GM21723 (cell line): Measurements from ENCODE around the gene CAMTA1.

Source experiments
- ATAC-seq: cut with Tn5 transposase; IDR thresholded peaks from one replicate; pipeline ENCODE4 v1.9.1; 2021; ENCODE audit warnings: mild to moderate bottlenecking, moderate library complexity; ENCODE audit not compliant: unreplicated experiment

The CAMTA1 gene

DNA sequence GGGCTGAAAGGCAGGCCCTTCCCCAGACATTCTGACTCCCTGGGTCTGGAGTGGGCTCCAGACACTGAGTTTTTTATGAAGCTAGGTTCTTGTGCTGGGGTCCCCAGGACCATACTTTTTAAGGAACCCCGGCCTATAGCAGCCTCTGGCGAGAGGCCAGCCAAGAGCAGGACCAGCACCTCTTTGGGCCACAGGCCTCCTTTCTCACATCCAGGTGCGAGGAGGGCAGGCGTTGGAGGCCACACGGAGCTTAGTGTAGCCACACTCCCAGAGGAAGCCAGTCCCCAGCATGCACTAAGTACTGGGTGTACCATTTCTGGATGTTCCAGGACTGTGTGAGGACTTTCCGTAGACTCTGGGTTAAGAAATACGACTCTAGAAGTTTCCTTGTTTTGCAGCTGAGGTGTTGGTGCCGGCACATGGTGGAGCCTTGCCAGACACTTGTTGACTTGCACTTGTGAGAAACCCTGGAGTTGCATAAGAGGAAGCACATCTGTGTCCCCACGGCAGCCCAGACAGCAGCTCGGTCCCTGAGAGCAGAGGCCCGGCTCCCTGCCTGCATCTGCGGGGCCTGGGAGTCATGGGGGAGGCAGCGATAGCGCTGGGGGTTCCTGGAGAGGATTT, 863.6 kb downstream of the CAMTA1 start:
- no peak for ATAC-seq

DNA sequence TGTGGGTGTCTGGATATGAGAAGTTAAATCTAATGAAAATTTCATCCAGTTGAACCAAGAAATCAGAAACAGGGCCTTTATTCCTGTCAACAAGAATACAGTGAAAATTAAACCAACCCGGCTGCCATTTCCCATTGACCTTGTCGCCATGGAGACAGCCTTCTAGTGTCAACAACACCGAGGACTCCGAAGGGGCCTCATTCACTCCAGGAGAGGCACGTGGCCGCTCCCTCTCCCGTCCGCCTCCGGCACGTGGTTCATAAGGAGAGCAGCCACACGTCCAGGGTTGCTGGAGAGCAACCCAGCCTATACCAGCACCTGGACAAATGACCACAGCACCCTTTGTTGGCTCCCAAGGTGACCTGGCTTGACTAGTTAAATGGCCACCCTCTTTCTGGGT, 865.5 kb downstream of the CAMTA1 start:
- ATAC-seq: no peak

DNA sequence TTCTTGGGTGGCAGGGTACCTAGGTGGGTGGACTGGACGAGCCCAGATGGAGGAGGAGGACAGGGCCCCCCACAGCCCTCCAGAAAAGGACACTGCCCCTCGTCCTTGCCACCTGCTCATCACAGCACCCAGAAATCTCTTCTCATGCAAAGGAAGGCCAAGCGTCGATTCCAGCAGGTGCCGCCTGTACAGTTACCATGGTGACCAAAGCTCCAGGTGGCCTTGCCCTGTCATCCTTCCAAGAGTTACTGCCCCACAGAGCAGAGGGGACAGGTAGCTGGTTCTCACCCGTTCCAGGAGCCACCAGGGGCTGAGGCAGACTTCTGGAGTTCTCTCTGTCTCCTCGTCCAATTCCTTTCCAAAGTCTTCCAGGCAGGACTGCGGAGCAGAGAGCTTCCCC, 865.9 kb downstream of the CAMTA1 start:
- no peak for ATAC-seq

DNA sequence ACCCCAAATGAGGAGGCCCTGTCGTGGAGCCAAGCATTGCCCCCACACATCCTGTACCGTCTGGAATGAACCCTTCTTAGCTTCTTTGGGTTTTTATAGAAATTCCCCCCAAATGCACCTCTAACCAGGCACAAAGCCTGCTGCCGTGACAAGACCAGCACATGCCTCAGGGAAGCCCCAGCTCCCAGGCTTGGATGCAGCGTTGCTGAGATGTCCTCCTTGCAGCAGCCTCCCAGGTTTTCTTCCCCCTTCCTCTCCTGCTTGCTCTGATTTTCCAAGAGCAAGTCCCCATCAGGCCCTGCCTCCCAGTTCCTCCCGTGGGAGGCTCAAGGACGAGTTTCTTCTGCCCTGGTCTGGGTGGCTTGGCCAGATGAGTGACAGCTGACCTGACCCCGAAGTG, 866.8 kb downstream of the CAMTA1 start:
- ATAC-seq: no peak

DNA sequence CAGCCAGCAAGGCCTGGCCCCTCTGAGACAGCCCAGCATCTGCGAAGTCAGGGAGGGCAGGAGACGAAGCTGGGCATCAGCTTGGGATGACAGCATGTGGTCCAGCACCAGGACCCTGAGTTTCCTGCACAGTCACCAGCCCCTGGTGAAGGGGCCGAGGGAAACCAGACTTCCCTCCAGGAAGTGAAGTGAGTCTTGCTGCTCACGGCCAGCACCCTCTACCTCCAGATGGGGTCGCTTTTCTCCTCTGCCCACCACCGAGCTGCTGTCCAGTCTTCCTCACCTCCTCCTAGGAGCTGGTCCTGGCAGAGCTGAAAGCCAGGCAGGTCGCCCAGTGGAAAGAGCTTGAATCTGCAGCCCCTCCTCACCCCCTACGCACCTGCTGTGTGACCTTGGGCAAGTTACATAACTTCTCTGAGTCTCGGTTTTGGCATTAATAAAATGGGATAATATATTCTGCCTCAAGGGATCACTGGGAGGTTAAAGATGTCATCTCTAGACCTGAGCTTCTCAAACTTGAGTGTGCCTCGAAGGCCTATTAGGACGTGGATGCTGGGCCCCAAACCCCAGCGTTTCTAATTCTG, 867.4 kb downstream of the CAMTA1 start:
- no peak for ATAC-seq

- no peak for ATAC-seq
Observed at GRCh38 chr1:7654725-7655124, 869.5 kb downstream of the CAMTA1 start.

DNA sequence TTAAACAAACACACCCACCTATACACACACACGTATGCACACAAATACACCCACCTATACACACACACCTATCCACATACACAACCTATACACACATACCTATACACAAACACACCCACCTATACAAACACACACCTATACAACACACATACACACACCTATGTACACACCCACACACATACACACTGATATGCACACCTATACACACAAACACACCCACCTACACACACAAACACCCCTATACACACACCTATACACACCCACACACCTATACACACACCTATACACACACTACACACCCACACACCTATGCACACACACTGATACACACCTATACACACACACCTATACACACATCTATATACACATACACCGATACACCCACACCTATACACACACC, 870.1 kb downstream of the CAMTA1 start:
- ATAC-seq: no peak

DNA sequence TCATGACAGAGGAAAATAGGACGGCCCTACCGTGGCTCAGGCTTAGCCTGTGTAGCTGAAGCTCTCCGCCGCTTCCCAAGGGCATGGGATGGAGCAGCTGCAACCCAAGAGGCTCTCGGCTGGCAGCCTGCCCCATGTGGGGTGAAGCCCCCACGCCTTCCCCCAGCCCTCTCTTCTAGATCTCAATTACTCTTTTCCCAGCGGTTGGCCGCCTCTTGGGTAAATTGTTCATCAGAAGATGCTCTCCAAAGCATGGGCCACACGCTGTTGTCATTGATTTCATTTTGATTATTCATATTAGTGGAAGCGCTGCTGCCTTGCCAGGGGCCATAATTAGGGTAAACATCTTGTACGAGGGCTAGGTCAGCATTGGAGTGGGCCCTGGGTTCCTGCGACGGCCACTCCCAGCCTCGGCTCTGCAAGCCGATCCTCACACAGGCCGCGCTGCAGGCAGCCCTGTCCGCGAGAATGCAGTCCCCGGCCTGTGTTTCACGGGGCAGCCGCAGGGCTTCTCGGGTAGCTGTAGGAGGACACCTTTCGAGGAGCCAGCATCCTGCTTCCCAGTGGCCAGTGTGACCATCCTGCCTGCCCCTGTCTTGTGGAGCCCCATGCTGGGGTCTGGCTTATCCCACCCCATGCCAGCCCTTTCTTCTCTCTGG, 871.4 kb downstream of the CAMTA1 start:
- ATAC-seq: no peak

- no peak for ATAC-seq
Observed at GRCh38 chr1:7657287-7658016, 872.2 kb downstream of the CAMTA1 start.

DNA sequence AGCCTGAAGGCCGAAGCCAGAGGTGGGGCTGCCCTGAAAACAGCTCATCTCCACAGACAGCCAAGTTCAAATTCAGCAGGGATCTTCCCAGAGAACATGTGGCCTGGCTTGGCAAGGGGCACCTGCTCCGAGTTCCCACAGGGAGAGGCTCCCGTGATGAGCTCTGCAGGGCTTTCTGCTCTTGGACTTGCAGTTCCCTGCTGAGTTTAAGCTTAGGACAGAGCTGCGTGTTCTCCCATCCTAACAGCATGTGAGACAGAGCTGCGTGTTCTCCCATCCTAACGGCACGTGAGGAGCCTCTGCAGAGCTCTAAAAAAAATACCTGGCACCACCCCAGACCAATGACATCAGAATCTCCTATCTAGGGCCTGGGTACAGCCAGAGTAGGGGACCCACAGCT, 872.8 kb downstream of the CAMTA1 start:
- ATAC-seq: no peak

DNA sequence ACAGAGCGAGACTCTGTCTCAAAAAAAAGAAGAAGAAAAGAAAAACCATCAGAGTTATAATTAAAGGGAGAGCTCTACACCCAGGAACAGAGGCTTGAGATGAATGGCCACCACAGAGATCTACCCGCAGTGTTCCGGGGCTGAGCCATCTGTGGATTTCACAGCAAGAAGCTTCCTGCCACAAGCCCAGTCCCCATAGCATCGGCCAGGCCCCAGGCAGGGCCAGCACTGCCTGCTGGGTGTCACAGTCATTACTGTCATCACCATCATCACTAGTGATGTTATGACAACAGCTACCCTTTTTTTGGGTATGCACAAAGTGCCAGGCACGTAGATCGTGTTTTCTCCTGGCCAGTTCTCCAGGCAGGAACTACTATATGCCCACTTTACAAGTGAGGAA, 874.3 kb downstream of the CAMTA1 start:
- ATAC-seq: no peak

- no peak for ATAC-seq
Observed at GRCh38 chr1:7663451-7664146, 878.3 kb downstream of the CAMTA1 start.

DNA sequence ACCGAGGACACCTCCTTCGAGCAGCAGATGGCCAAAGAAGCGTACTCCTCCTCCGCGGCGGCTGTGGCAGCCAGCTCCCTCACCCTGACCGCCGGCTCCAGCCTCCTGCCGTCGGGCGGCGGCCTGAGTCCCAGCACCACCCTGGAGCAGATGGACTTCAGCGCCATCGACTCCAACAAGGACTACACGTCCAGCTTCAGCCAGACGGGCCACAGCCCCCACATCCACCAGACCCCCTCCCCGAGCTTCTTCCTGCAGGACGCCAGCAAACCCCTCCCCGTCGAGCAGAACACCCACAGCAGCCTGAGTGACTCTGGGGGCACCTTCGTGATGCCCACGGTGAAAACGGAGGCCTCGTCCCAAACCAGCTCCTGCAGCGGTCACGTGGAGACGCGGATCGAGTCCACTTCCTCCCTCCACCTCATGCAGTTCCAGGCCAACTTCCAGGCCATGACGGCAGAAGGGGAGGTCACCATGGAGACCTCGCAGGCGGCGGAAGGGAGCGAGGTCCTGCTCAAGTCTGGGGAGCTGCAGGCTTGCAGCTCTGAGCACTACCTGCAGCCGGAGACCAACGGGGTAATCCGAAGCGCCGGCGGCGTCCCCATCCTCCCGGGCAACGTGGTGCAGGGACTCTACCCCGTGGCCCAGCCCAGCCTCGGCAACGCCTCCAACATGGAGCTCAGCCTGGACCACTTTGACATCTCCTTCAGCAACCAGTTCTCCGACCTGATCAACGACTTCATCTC, 879.1 kb downstream of the CAMTA1 start:
- ATAC-seq: no peak

DNA sequence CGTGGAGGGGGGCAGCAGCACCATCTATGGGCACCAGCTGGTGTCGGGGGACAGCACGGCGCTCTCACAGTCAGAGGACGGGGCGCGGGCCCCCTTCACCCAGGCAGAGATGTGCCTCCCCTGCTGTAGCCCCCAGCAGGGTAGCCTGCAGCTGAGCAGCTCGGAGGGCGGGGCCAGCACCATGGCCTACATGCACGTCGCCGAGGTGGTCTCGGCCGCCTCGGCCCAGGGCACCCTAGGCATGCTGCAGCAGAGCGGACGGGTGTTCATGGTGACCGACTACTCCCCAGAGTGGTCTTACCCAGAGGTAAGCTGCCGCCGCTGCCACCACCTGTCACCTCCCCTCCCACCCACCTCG, 879.6 kb downstream of the CAMTA1 start:
- no peak for ATAC-seq

DNA sequence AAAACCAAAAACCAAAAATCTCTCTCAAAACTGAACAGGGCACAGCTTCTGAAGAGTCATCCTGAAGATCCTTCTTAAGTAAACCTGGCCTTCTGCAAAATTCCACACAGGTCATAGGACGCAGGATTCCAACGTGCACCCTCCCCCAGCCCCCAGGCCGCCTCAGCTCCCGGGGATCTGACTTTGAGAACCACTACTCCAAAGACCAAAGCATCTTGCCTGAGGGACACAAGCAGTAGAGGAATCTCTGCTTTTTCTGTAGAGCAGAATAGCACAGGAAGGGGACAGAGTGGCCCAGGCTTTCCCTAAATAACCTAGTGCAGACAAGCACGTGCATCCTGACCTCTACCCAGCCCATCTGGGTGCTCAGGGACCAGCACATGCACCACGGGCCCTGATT, 881.0 kb downstream of the CAMTA1 start:
- ATAC-seq: no peak

DNA sequence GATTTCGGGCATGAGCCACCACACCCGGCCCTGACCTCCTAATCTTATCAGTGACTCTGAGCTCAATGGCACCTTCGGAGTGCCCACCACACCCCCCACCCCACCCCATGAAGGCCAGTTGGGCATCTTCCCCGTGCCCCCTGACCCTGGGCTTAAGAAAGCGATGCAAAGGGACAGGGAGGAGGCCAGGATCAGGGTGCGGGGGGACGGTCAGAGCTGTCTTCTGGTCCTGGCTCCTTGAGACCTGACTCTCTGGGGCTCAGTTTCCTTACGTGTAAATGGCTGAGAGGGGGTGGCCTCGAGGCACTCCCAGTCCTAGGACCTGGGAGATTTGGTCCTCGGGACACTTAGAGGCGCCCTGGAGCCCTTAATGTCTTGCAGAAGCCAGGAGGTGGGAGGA, 881.9 kb downstream of the CAMTA1 start:
- ATAC-seq: no peak

DNA sequence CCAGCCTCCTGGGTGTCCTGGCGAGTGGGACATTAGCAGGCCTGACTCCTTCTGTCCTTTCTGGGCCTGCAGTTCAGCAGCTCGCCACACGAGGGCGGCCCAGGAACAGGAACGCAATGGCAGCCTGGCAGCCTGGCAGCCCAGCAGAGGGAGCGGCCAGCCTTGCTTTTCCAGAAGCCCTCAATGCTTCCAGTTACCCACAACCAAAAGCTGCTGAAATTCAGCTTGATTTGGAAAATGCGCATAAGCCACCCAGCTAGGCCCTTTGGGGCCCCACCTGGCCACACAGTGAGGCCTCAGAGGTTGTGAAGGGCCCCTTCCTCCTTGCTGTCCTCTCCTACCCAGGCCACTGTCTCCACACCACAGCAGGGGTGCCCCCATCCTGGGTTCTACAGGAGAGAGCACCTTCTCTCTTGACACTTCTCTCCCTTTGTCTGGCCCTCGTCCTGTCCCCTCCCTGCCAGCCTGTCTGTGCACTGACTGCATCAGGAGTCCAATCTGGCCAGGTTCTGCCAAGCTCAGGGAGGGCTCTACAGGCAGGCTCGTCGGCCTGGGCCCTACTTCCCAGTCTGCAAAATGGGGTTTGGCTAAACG, 882.5 kb downstream of the CAMTA1 start:
- ATAC-seq: no peak

GRCh38 chr1:7669559-7670311, 884.5 kb downstream of the CAMTA1 start:
- ATAC-seq: no peak

DNA sequence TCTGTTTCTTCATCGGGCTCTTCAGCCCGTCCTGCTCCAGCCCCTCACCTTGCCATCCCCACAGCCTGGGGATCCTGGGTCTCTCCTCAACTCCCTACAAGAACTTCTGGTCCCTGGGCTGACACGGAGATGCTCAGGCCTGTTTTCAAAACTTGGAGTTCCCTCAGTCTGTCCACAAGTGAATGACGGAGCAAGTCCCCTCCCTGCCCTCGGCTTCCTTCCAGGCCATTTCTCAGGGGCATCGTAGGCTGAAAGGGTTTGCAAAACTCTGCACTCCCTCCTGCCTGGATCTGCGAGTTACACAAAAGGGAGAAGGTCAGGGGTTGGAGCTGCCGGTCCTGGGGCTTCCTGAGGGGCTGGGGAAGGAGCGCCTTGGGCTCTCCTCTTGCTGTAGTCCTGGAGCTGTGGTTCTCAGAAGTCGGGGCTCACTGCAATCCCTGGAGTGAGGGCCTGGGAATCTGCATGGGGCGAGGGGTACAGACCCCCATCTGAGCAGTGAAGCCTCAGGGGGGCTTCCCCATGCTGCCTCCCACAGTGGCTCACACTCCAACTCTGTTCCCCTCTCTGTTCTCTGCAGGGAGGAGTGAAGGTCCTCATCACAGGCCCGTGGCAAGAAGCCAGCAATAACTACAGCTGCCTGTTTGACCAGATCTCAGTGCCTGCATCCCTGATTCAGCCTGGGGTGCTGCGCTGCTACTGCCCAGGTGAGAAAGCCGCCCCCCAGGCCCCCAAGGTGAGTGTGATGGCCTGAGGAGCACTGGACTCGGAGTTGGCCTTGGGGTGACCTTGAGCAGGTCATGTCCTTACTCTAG, 885.3 kb downstream of the CAMTA1 start:
- no peak for ATAC-seq
